Cerebellar nuclear complex (tissue), 1 donor: ENCODE data around the gene TOGARAM1.

Source experiments
- DNase-seq, 2 experiments: peaks; one replicate each; lab custom pipeline; 2025; lab: John Stamatoyannopoulos, UW

TOGARAM1 gene

GRCh38 chr14:45084946-45085346, 123.0 kb downstream of the TOGARAM1 start:
- DNase-seq, result no peak

- no peak for DNase-seq
These were observed 127.8 kb downstream of the TOGARAM1 start for GRCh38 chr14:45089813-45090212.

GRCh38 chr14:45091710-45092109, 129.7 kb downstream of the TOGARAM1 start:
- no peak for DNase-seq

- no peak for DNase-seq
These were observed 132.3 kb downstream of the TOGARAM1 start for GRCh38 chr14:45094275-45094674.

- DNase-seq, result no peak
These were observed 133.2 kb downstream of the TOGARAM1 start for GRCh38 chr14:45095143-45095542.

GRCh38 chr14:45096218-45096617, 134.2 kb downstream of the TOGARAM1 start:
- no peak for DNase-seq

- DNase-seq, result no peak
These were observed 141.8 kb downstream of the TOGARAM1 start for GRCh38 chr14:45103806-45104205.

- no peak for DNase-seq
These were observed 142.6 kb downstream of the TOGARAM1 start for GRCh38 chr14:45104561-45104960.

GRCh38 chr14:45112896-45113781, 151.1 kb downstream of the TOGARAM1 start:
- no peak for DNase-seq

- DNase-seq, result no peak
These were observed 152.3 kb downstream of the TOGARAM1 start for GRCh38 chr14:45114327-45114726.

GRCh38 chr14:45118594-45118993, 156.6 kb downstream of the TOGARAM1 start:
- DNase-seq, result no peak

GRCh38 chr14:45120096-45120495, 158.1 kb downstream of the TOGARAM1 start:
- no peak for DNase-seq

- DNase-seq, result no peak
These were observed 161.3 kb downstream of the TOGARAM1 start for GRCh38 chr14:45123271-45123670.
